ENCODE data around the gene STX3. TPM values are rescaled to one million over a fixed set of nuclear protein-coding genes. Genes with fewer than 3 reads are reported as not detected.
"Not testable (repeated sequence)": the region's sequence is repeated elsewhere in the genome, so short reads cannot be mapped to it uniquely, and the experiment has no call there.

The STX3 gene
- total RNA-seq, 1 donor from 2014 or later, result 94.7 TPM

DNA sequence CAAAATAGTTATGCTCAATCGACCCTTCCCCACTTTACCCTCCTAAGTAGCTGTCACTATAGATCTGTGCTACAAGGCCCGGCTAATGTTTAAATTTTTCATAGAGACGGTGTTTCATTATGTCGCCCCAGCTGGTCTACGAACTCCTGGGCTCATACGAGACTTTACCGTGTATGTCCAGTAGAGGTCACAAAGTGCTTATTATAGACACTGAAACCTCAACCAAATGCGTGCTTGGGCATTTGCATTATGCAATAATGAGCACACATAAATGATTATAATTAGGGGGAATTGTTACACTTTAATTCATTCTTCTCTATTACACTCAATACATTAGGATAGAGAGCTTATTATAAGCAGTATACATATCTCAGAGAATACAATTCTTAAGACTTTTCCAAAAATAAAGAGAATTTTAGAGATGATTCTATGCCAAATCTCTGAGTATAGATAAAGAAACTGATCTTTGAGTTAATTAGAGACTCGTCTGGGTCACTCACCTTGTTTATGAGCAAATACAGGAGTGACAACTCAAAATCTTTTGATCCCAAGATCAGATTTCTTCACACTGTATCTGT is 67.9 kb downstream of the STX3 start:
- intact Hi-C loops (cut with micrococcal nuclease), result loop anchor here (1.0 kb wide), 4 partner anchors 96 to 442 kb away; no protein-coding TSS in a partner anchor

DNA sequence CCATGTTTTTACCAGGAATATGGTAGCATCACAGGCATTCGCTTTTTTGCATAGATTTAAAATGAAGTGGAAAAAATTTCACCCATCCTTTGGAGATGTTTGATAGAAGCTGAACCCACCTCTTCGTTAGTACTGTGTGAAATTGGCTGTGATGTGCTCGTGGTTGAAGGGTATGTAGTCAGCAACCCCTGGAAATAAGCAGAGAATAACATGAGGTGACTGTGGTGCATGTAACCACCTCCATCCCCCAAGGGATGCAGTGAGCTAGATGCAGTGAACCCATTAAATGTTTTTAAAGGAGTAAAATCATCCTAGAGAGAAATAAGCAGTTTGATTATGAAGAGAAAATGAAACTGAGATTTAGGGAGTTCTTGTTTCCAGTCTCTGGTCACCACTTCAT is 74.2 kb downstream of the STX3 start:
- intact Hi-C loops (cut with micrococcal nuclease), result no loop called here

DNA sequence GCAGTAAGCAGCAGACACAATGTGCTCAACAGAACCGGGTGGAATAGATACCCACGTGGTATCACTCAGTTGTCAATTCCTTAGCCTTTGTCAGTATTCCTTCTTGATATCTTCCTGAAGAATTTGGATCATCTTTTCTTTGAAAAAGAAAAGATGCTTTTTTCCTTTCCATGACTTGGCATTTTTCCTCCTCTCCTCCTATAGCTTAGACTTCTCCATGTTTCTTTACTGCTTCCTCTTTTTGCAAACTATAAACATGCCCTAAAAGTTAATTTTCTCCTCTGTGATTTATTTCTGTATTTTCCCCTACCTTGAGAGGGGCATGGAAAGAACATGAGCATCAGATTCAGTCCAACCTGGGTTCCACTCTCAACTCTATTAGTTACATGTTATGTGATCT is 78.4 kb downstream of the STX3 start:
- intact Hi-C loops (cut with micrococcal nuclease), result no loop called here

DNA sequence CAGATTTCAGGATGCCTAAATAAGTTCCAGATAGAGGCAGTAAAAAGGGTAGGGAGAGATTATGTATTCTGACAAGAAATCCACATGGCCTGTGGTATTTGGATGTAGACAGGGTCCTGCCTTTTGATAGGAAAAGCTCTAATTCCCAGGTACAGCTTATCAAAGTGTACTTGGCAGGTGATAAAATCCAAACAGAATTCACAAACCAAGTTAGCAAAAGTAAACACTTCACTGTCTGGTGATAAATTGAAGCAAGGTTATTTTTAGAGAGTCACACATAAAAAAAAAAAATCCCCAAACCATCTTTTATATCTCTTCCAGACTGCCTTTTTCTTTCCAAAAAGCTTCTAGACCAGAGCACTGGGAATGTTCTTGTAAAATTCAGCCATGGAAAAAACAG is 84.4 kb downstream of the STX3 start:
- intact Hi-C loops (cut with micrococcal nuclease), result no loop called here

DNA sequence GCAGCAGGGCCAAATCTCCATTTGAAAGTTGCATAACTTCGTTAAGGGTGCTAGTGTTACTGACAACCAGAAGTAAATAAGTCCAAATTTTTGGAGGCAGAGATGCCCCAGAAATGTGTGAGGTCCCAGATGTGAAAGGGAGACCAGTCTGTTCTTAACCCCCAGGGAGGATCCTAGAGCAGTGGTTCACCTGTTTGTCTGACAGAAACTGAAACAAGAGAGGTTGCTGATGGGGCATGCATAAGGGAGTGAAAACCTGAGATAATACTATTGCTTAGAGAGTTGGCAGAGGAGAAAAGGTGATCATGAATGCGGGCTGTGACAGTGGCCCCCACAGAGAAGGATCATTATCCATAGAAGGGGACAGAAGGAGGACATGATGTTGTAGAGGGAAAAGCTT is 86.3 kb downstream of the STX3 start:
- intact Hi-C loops (cut with micrococcal nuclease), result no loop called here

DNA sequence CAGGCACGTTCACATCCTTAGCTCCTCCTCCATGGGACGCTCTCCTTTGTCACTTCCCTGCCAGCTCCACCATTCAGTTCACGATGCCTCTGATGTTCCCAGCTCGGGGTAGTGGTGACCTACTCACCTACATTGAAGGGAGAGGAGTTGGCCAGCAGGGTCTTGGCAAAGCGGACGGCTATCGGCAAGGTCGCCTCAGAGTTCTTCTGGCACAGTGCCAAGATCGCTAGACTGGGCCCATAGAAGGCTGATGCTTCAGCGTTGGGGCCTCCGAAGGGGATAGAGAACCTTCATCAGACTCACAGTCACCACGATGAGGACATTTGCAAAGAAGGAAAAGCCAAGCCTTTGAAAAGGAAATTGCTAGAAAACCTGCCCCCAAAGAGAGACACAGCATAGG is 87.1 kb downstream of the STX3 start:
- intact Hi-C loops (cut with micrococcal nuclease), result no loop called here

DNA sequence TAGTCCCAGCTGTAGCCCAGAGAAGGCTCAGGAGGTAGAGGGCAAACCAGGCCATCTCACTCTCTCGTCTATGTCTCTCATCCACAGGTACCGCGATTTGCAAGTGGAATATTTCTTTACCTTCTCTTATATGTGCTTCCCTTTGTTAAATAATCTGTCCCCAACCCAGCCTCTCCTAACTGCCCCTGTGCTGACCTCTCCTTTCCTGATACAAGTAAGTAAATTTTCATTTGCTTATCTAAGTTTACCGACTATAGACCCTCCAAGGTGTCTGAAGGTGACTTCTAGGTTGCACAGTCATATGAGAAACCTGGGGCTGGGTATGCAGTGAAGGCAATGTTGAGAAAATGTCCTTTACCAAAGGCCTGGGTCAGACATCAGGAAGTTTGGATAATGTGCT is 90.2 kb downstream of the STX3 start, which contains the start of gene CBLIF:
Gene CBLIF, minus strand, starts transcription at position 101 of the 400 bp plus-strand sequence. Its CDS starts 46 bp downstream, at position 55.
- intact Hi-C loops (cut with micrococcal nuclease), result no loop called here

DNA sequence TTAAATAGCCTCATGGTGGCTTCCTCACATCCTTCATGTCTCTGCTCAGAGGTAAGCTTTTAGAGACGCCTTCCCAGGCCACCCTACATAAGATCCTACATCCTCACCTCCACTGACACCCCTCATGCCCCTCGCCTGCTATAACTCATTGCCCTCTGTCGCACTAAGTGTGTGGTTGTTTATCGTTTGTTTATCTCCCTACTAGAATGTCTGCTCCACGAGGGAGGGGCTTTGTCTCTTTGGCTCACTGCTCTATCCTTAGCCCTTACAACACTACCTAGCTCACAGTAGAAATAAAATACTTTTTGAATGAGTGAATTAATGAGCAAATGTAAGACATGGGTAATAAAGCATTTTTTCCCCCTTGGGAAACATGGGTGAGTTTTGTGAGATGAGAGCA is 91.4 kb downstream of the STX3 start:
- intact Hi-C loops (cut with micrococcal nuclease), result no loop called here

DNA sequence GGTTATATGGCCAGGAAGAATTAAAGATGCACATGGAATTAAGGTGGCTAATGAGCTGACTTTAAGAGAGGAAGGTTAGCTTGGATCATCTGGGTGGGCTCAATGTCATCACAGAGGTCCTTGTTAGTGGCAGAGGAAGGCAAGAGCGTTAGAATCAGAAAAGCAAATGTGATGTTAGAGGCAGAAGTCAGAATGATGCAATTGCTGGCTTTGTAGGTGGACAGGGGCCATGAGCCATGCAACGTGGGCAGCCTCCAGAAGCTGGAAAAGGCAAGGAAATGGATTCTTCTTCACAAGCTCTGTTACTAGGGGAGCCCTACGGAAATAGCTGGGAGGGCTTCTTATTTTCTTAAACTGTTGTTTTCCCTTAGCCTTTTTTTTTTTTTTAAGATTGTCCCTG is 92.5 kb downstream of the STX3 start:
- intact Hi-C loops (cut with micrococcal nuclease), result no loop called here

DNA sequence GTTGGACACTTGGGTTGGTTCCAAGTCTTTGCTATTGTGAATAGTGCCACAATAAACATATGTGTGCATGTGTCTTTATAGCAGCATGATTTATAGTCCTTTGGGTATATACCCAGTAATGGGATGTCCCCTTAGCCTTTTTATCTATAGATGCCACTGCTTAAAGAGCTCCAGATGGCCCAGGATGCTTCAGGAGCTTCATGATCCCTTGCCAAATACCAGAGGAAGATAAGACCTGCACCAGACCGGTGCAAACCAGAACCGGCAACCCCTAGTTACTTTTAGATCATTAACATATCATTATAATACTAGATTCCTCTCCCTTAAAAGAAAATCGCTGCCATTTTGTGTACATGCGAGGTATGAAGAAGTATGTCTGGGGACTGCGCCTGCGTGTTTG is 93.3 kb downstream of the STX3 start:
- intact Hi-C loops (cut with micrococcal nuclease), result not testable (repeated sequence)

DNA sequence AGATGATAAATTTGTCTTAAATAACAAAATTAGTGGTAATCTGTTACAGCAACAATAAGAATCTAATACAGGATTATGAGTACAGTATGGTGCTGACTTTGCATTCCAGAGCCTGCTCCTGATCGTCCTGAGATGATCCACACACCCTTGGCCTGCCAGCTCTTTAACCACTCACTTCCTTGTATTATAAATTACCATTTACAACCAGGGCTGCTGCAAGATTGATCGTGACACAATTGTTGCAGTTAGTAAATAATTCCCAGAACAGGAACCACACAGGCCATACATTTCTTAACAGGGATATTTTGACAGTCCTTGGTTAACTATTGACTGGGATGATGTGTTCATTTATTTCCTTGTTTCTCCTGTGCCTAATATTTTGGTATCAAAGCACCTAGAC is 94.0 kb downstream of the STX3 start:
- intact Hi-C loops (cut with micrococcal nuclease), result no loop called here

DNA sequence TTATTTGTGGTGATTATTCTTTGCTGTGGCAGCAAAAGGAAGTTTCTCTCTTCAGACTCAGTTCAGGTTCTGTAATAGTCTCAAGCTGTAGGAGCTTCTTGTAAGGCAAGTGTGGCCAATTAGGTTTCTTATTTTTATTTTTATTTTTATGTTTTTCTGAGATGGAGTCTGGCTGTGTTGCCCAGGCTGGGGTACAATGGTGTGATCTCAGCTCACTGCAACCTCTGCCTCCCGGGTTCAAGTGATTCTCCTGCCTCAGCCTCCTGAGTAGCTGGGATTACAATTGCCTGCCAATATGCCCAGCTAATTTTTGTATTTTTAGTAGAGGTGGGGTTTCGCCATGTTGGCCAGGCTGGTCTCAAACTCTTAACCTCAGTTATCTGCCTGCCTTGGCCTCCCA is 94.4 kb downstream of the STX3 start:
- intact Hi-C loops (cut with micrococcal nuclease), result not testable (repeated sequence)

DNA sequence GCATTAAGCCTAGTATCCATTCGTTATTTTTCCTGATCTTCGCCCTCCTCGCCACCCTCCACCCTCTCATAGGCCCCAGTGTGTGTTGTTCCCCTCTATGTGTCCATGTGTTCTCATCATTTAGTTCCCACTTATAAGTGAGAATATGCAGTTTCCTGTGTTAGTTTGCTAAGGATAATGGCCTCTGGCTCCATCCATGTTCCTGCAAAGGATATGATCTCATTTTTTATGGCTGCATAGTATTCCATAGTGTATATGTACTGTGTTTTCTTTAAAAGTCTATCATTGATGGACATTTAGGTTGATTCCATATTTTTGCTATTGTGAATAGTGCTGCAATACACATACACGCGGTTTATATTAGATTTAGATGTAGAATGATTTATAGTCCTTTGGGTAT is 96.2 kb downstream of the STX3 start:
- intact Hi-C loops (cut with micrococcal nuclease), result not testable (repeated sequence)

DNA sequence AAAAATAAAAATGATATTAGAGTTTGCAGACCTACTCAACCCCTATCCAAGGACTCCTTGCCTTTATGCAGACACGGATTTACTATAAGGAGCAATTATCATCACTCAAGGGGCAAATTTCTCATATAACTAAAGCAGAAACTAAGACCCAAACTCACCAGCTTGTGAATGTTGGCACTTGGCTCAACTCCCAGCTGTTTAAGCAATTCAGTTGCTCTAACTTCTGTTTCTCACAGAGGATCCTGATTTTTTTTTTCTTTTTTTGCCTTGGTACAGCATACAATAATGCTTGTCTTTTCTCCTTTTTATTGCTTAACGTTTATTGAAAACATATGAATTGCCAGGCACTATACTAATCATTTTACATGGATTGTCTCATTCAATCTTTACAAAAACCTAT is 99.7 kb downstream of the STX3 start:
- intact Hi-C loops (cut with micrococcal nuclease), result no loop called here

Other genes starting within 250 kb of the STX3 start
- not detected in 2 replicates for gene OR4D9, start 243.8 kb upstream of the STX3 start, total RNA-seq
- gene OSBP, start 139.6 kb upstream of the STX3 start, total RNA-seq, result 39.8 and 45.7 TPM in 2 replicates
- gene PATL1, start 86.3 kb upstream of the STX3 start, total RNA-seq, result 57.6 and 60.8 TPM in 2 replicates
- gene OR10V1, start 41.5 kb upstream of the STX3 start, total RNA-seq, result not detected in 2 replicates
- 67.0 and 68.2 TPM in 2 replicates for gene MRPL16, start 55.4 kb downstream of the STX3 start, total RNA-seq
- gene CBLIF, start 90.1 kb downstream of the STX3 start, total RNA-seq, result not detected in 2 replicates
- not detected in 2 replicates for gene TCN1, start 111.1 kb downstream of the STX3 start, total RNA-seq
- not detected in 2 replicates for gene OOSP3, start 123.4 kb downstream of the STX3 start, total RNA-seq
- 0.27 TPM in 1 of 2 replicates, not detected in the other for gene OOSP1, start 183.1 kb downstream of the STX3 start, total RNA-seq
- gene OOSP4A, start 208.7 kb downstream of the STX3 start, total RNA-seq, result not detected in 2 replicates

Data from T-helper 1 cell treated with Interleukin-12 subunit alpha and Interleukin-12 subunit beta and Interleukin-4 antibody, amounts not matched to agents 30 ng/mL and 1 ng/mL, for 36 hours (primary cell).